Mesendoderm (in vitro differentiated cells): ENCODE measurements around the gene GSTM2.

ENCODE experiments used
- DNase-seq: peaks from one replicate; pipeline ENCODE4 v3.0.0; 2013
- H2AK5ac ChIP-seq: 2 replicates; pipeline ENCODE4 v1.6.1; 2013; ENCODE audit warnings: low read length, inconsistent platforms
- H2BK120ac ChIP-seq: 2 replicates; pipeline ENCODE4 v1.6.1; 2013; ENCODE audit warnings: low read depth, mild to moderate bottlenecking, low read length, moderate library complexity, mixed read lengths
- H2BK15ac ChIP-seq: replicated peaks from 2 replicates; pipeline ENCODE4 v1.6.1; 2013; ENCODE audit warnings: low read depth, mild to moderate bottlenecking, moderate library complexity
- H2BK5ac ChIP-seq: 2 replicates; pipeline ENCODE4 v1.6.1; 2013; ENCODE audit warnings: low read length, inconsistent platforms
- H3K18ac ChIP-seq: 2 replicates; pipeline ENCODE4 v1.6.1; 2013; ENCODE audit warnings: mild to moderate bottlenecking, low read length, mixed read lengths
- H3K23ac ChIP-seq: one replicate; pipeline ENCODE4 v1.6.1; 2013; ENCODE audit warnings: low read length
- H3K27ac ChIP-seq: 2 replicates; pipeline ENCODE4 v1.5.1; 2013; ENCODE audit warnings: low read depth, mild to moderate bottlenecking, inconsistent platforms, low read length, moderate library complexity
- H3K27me3 ChIP-seq: 2 replicates; pipeline ENCODE4 v1.6.1; 2013; ENCODE audit warnings: low read length, control low read depth, mild to moderate bottlenecking, inconsistent platforms; ENCODE audit not compliant: insufficient read depth, poor library complexity
- H3K36me3 ChIP-seq: 2 replicates; pipeline ENCODE4 v1.6.1; 2013; ENCODE audit warnings: low read length, inconsistent platforms; ENCODE audit not compliant: control insufficient read depth, insufficient read depth
- H3K4ac ChIP-seq: one replicate; pipeline ENCODE4 v1.6.1; 2013; ENCODE audit warnings: low read depth, mild to moderate bottlenecking, low read length, moderate library complexity
- H3K4me1 ChIP-seq: 2 replicates; pipeline ENCODE4 v1.6.1; 2013; ENCODE audit warnings: low read depth, low read length, inconsistent platforms; ENCODE audit not compliant: control insufficient read depth
- H3K4me2 ChIP-seq: 2 replicates; pipeline ENCODE4 v1.6.1; 2013; ENCODE audit warnings: low read length
- H3K4me3 ChIP-seq: 2 replicates; pipeline ENCODE4 v1.5.1; 2013; ENCODE audit warnings: mild to moderate bottlenecking, low read length
- H3K56ac ChIP-seq: one replicate; pipeline ENCODE4 v1.6.1; 2013; ENCODE audit warnings: low read length
- H3K79me1 ChIP-seq: 2 replicates; pipeline ENCODE4 v1.6.1; 2013; ENCODE audit warnings: low read length, inconsistent platforms
- H3K79me2 ChIP-seq: 2 replicates; pipeline ENCODE4 v1.6.1; 2013; ENCODE audit warnings: mild to moderate bottlenecking, low read length; ENCODE audit not compliant: control insufficient read depth, insufficient read depth
- H3K9ac ChIP-seq: 2 replicates; pipeline ENCODE4 v1.6.1; 2013; ENCODE audit warnings: low read length, inconsistent platforms
- H4K5ac ChIP-seq: one replicate; pipeline ENCODE4 v1.6.1; 2013; ENCODE audit warnings: low read length
- H4K8ac ChIP-seq: one replicate; pipeline ENCODE4 v1.6.1; 2013; ENCODE audit warnings: low read depth, mild to moderate bottlenecking, control low read depth, low read length, moderate library complexity
- WGBS: extraction: QIAGEN DNeasy Blood & Tissue Kit; methylation state at CpG from one replicate; pipeline ENCODE4 v1.1.7; 2013; ENCODE audit warnings: low lambda C conversion rate, missing lambda C conversion rate; ENCODE audit not compliant: insufficient coverage; ENCODE audit errors: extremely low coverage; 5-methylcytosine and 5-hydroxymethylcytosine counted together

GSTM2 gene

DNA sequence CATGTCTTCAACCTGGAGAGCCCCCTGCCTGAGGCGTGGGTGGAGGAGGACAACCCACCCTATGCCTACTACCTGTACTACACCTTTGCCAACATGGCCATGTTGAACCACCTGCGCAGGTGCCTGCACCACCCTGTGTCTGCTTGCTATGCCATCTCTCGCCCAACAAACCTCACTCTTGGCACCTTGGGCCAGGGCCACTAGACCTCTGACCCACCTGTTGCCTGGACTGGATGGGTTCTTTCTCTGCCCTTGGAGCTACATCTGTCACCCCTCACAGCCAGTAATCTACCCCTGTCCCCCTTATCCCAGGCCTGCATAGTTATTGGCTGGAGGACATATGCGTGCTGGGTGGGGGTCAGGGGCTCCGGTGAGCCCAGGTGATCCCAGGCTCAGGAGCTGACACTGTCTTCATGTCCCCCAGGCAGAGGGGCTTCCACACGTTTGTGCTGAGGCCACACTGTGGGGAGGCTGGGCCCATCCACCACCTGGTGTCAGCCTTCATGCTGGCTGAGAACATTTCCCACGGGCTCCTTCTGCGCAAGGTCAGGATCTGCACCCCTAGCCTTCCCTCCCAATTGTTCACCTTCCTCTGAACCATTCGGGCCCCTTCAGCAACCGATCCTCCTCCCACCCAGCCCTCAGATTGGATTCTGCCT, 38.4 kb upstream of the GSTM2 start:
- Histone ChIP-seq H3K56ac (no peak overlapping the region), H3K23ac (no peak overlapping the region), H3K36me3 (peaks cover 6% of the 10 kb centered on the region), H2BK5ac (no peak overlapping the region), H3K4me1 (no peaks in the 10 kb centered on the region), H2AK5ac (no peak overlapping the region), H3K4me2 (no peak overlapping the region), H3K4ac (no peak overlapping the region), H3K79me2 (no peaks in the 10 kb centered on the region), H3K27ac (no peak overlapping the region), H3K9ac (no peak overlapping the region), H3K4me3 (no peak overlapping the region), H2BK15ac (no peak overlapping the region), H3K18ac (no peak overlapping the region), H3K27me3 (no peaks in the 10 kb centered on the region), H4K5ac (no peak overlapping the region), H2BK120ac (no peak overlapping the region), H4K8ac (no peak overlapping the region), H3K79me1 (peaks cover 4% of the 10 kb centered on the region)
- WGBS: no CpG with 5 or more reads among the region's 10 CpGs
- DNase-seq: no peak

DNA sequence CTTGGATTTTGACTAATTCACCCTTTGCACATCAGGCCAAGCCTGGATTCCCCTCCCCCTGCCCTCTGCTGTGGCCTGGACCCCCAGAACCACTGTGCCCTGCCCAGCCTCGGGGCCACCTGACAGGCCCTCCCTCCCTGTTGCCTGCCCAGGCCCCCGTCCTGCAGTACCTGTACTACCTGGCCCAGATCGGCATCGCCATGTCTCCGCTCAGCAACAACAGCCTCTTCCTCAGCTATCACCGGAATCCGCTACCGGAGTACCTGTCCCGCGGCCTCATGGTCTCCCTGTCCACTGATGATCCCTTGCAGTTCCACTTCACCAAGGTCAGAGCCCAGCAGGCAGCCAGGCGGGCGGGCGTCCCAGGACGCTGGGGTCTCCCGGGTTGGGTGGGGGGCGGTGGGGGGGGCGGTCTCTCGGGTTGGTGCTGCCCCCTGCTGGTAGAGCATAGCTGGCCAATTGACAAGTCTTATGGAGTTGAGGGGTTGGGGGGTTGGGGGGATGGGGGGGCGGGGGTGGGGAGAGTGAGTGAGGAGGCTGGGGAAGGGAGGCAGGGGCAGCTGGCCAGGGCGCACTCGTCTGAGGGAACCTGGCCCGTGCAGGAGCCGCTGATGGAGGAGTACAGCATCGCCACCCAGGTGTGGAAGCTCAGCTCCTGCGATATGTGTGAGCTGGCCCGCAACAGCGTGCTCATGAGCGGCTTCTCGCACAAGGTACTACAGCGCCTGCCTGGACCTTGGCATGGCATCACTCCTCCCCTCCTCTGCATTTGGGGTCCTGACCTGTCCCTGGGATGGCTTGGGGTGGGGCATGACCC, 37.6 kb upstream of the GSTM2 start:
- Histone ChIP-seq H3K4ac (no peak overlapping the region), H3K79me1 (no peaks in the 10 kb centered on the region), H3K4me3 (no peak overlapping the region), H2AK5ac (no peak overlapping the region), H4K5ac (no peak overlapping the region), H2BK120ac (no peak overlapping the region), H3K27me3 (no peaks in the 10 kb centered on the region), H3K27ac (no peak overlapping the region), H3K36me3 (peaks cover 6% of the 10 kb centered on the region), H3K23ac (no peak overlapping the region), H4K8ac (no peak overlapping the region), H2BK15ac (no peak overlapping the region), H3K56ac (no peak overlapping the region), H2BK5ac (no peak overlapping the region), H3K18ac (no peak overlapping the region), H3K4me2 (no peak overlapping the region), H3K9ac (no peak overlapping the region), H3K79me2 (no peaks in the 10 kb centered on the region), H3K4me1 (no peaks in the 10 kb centered on the region)
- WGBS: no CpG with 5 or more reads among the region's 30 CpGs
- peak; percentile 34 for DNase-seq

DNA sequence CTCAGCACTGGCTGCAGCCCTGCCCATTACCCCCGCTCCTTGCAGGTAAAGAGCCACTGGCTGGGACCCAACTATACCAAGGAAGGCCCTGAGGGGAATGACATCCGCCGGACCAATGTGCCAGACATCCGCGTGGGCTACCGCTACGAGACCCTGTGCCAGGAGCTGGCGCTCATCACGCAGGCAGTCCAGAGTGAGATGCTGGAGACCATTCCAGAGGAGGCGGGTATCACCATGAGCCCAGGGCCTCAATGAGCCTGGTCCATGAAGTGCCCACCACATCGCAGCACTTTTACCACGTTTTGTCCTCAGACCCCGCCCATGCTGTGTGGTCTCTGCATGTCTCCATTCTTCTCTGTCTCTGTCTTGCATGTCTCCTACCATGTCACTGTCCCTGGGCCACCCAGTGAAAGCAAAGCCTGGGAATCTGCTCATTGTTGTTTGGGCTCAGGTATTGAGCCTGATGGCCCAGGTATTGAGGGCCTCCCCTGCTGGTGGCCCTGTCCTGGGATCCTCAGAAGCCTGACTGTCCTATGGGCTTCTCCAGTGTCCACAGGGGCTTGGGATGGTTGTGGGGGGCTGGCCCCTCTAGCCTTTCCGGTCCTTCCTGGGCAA, 36.9 kb upstream of the GSTM2 start:
- no peak overlapping the region for H3K23ac ChIP-seq
- no peak overlapping the region for H3K18ac ChIP-seq
- H3K4ac ChIP-seq: no peak overlapping the region
- H3K79me2 ChIP-seq: no peaks in the 10 kb centered on the region
- WGBS: no CpG with 5 or more reads among the region's 14 CpGs
- peaks cover 6% of the 10 kb centered on the region for H3K36me3 ChIP-seq
- H3K4me3 ChIP-seq: no peak overlapping the region
- H2BK5ac ChIP-seq: no peak overlapping the region
- H3K56ac ChIP-seq: no peak overlapping the region
- H3K27ac ChIP-seq: no peak overlapping the region
- H3K79me1 ChIP-seq: no peaks in the 10 kb centered on the region
- H3K4me2 ChIP-seq: no peak overlapping the region
- no peak overlapping the region for H4K5ac ChIP-seq
- no peak overlapping the region for H2BK15ac ChIP-seq
- no peak overlapping the region for H2BK120ac ChIP-seq
- H2AK5ac ChIP-seq: no peak overlapping the region
- H4K8ac ChIP-seq: no peak overlapping the region
- DNase-seq: no peak
- no peaks in the 10 kb centered on the region for H3K27me3 ChIP-seq
- H3K9ac ChIP-seq: no peak overlapping the region
- no peaks in the 10 kb centered on the region for H3K4me1 ChIP-seq

DNA sequence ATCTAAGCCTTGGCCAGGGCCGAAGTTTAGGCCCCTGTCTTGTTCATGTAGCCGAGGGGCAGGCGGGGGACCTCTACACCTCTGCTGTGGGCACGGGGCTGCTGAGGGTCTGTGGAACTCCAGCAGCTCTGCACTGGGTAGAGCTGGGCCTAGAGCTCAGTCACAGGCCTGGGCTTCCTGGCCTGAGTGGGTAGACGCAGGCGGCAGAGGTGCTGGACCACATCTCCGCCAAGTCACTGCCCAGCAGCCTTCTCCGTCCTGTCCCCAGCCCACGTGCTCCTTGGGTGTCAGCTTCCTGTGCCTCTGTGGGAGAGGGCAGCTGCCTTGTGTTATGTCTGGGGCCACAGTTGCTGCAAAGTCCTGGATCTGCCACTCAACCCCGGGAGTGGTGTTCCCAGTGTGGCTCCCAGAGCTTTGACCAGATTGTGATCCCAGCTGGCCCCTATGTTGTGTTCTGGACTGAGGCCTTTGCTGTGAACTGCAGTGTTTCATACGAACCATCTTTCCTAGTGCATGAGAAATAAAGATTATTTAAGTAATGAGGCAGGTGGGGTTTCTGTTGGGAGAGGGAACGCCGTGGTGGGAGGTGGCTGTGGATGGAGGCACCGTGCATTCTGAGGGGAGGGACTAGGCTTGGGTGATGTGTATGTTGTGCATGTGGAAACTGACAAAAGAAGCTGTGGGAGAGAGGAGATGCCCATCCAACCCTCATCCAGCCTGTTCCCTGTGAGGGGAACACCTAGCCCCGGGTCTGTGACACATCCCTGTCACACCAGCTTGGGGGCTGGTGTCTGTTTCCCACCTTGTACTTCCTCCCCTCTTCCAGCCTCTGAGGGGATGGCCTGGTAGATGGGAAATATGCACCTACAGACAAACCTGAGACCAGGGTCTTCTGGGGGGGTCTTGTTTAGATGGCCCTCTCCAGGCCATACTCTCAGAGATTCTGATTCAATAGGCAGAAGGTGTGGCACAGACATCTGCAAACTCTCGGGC, 36.0 kb upstream of the GSTM2 start:
- H4K8ac ChIP-seq: no peak overlapping the region
- no peak overlapping the region for H2BK5ac ChIP-seq
- no peak overlapping the region for H3K4ac ChIP-seq
- peaks cover 6% of the 10 kb centered on the region for H3K36me3 ChIP-seq
- H3K23ac ChIP-seq: no peak overlapping the region
- no peak overlapping the region for H2BK15ac ChIP-seq
- H3K4me2 ChIP-seq: no peak overlapping the region
- no peak overlapping the region for H3K9ac ChIP-seq
- no peak overlapping the region for H3K56ac ChIP-seq
- H3K79me1 ChIP-seq: no peaks in the 10 kb centered on the region
- no peak overlapping the region for H2AK5ac ChIP-seq
- no peak for DNase-seq
- H3K79me2 ChIP-seq: no peaks in the 10 kb centered on the region
- H3K27ac ChIP-seq: no peak overlapping the region
- no peak overlapping the region for H3K4me3 ChIP-seq
- H4K5ac ChIP-seq: no peak overlapping the region
- no peak overlapping the region for H3K18ac ChIP-seq
- H3K27me3 ChIP-seq: no peaks in the 10 kb centered on the region
- H3K4me1 ChIP-seq: peaks cover 5% of the 10 kb centered on the region
- no peak overlapping the region for H2BK120ac ChIP-seq
- WGBS: no CpG with 5 or more reads among the region's 16 CpGs

DNA sequence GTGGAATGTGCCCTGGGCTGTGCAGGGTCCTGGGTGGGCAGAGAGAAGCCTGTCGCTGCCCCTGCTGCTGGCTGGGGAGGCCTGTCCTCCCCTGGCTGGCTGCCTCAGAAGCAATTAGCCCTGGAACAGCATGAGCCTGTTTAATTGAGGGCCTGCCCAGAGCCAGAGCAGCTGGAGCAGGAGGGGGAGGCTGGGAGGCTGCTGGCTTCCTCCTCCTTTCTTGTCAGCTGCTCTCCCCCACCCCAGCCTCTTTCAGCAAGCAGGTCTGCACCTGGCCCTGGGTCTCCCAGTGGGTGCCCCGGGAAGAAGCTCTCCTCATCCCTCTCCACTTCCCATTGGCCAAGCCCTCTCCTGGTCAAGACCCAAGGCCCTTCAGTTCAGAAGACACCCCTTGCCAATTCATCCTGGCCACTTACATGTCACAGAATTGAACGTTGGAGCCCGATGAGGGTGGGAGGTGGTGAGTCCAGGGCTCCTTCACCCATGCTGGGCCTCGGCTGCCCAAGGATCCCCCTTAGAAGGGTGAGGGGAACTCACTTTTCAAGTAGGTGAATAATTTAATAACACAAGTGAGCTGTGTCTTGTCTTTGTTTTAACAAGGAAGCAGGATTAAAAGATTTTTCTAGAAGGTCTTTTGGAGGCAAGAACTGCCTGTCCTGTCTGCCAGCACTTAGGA, 35.0 kb upstream of the GSTM2 start:
- no peak overlapping the region for H3K27ac ChIP-seq

More for the DNA sequence above, 35.0 kb upstream of the GSTM2 start:
- H3K4ac ChIP-seq: no peak overlapping the region
- H3K23ac ChIP-seq: no peak overlapping the region
- H3K36me3 ChIP-seq: peaks cover 6% of the 10 kb centered on the region
- peaks cover 5% of the 10 kb centered on the region for H3K4me1 ChIP-seq
- no peak overlapping the region for H2BK5ac ChIP-seq
- no peak overlapping the region for H3K4me3 ChIP-seq
- no peak overlapping the region for H3K56ac ChIP-seq
- H2AK5ac ChIP-seq: no peak overlapping the region
- no peaks in the 10 kb centered on the region for H3K79me1 ChIP-seq
- DNase-seq: no peak
- WGBS: no CpG with 5 or more reads among the region's 5 CpGs
- no peaks in the 10 kb centered on the region for H3K79me2 ChIP-seq
- H3K27me3 ChIP-seq: no peaks in the 10 kb centered on the region
- H4K8ac ChIP-seq: no peak overlapping the region
- H3K18ac ChIP-seq: no peak overlapping the region
- H2BK15ac ChIP-seq: no peak overlapping the region
- no peak overlapping the region for H4K5ac ChIP-seq
- no peak overlapping the region for H3K9ac ChIP-seq
- H2BK120ac ChIP-seq: no peak overlapping the region
- no peak overlapping the region for H3K4me2 ChIP-seq
